ENCODE data around the gene LGALS3BP. TPM values are rescaled to one million over a fixed set of nuclear protein-coding genes. Genes with fewer than 3 reads are reported as not detected.
"Not testable (repeated sequence)": the region's sequence is repeated elsewhere in the genome, so short reads cannot be mapped to it uniquely, and the experiment has no call there.

The LGALS3BP gene
- total and polyA plus RNA-seq, 2 of the 8 experiments (the other 6 are each of a cell fraction or from before 2014, with no cell fraction given) = 56.1 to 61.6 TPM

- TF ChIP-seq EP300 (IDR thresholded peaks at IDR 0.05; ENCODE audit: borderline replicate concordance in 1 of 2, low read depth in 2 of 2, low read length in 2 of 2) (no peak), POLR2A (IDR thresholded peaks at IDR 0.05; ENCODE audit: control extremely low read depth in 1 of 2, low read depth in 2 of 2, low read length in 2 of 2) (no peak), CBX8 (IDR thresholded peaks at IDR 0.05; ENCODE audit: borderline replicate concordance, low read depth, low read length) (no peak)
Measured at GRCh38 chr17:79022507-79022991, 42.8 kb upstream of the LGALS3BP start (continued).

GRCh38 chr17:79021929-79022328, 42.2 kb upstream of the LGALS3BP start:
- POLR2A ChIA-PET (ENCODE audit: partially characterized antibody); H2BK120ac ChIP-seq (replicated peaks; ENCODE audit: low read depth, low read length); H2AK5ac ChIP-seq (ENCODE audit: low read depth, low read length); H3K79me1 ChIP-seq (ENCODE audit: low read depth, low read length); H3K4ac ChIP-seq (replicated peaks; ENCODE audit: insufficient read length, low read depth, low read length); H2BK5ac ChIP-seq (ENCODE audit: low read depth, low read length); H3K14ac ChIP-seq (ENCODE audit: insufficient read length); H3K79me2 ChIP-seq (ENCODE audit: control insufficient read depth in 1 of 2, insufficient read depth in 2 of 2, low read length in 2 of 2); H4K8ac ChIP-seq (ENCODE audit: extremely low read depth, insufficient read depth, low read length); H3K27ac ChIP-seq (ENCODE audit: low read depth, low read length); H4K91ac ChIP-seq (replicated peaks; ENCODE audit: insufficient read length, low read length); H2AFZ ChIP-seq (ENCODE audit: low read length); H4K5ac ChIP-seq (ENCODE audit: insufficient read length, low read depth, low read length); H3K56ac ChIP-seq (replicated peaks; ENCODE audit: insufficient read length, low read depth, low read length); DNase-seq (ENCODE audit: low read depth in 1 of 2, low spot score in 2 of 2); H2BK20ac ChIP-seq (ENCODE audit: low read length); H3K36me3 ChIP-seq (ENCODE audit: control insufficient read depth in 2 of 4, insufficient read depth in 4 of 4, low read length in 3 of 4); FAIRE-seq; H3K9me3 ChIP-seq (ENCODE audit: insufficient read depth in 2 of 2, low read depth in 1 of 2, low read length in 1 of 2); H3K9ac ChIP-seq (replicated peaks in 1 of 4; ENCODE audit: extremely low read depth in 1 of 4, low read depth in 3 of 4, low read length in 3 of 4); H3K4me3 ChIP-seq (ENCODE audit: extremely low read depth in 1 of 4, insufficient read depth in 2 of 4, low read depth in 3 of 4, low read length in 4 of 4); H3K23me2 ChIP-seq (ENCODE audit: low read depth, low read length); H3K4me2 ChIP-seq (ENCODE audit: insufficient read depth in 1 of 2, low read depth in 2 of 2, low read length in 2 of 2); H3K4me1 ChIP-seq (replicated peaks in 1 of 4; ENCODE audit: control insufficient read depth in 3 of 4, insufficient read depth in 4 of 4, low read length in 3 of 4); H2BK15ac ChIP-seq (ENCODE audit: low read length); H3K23ac ChIP-seq (ENCODE audit: insufficient read length); H2BK12ac ChIP-seq (ENCODE audit: low read depth, low read length); H3K18ac ChIP-seq (ENCODE audit: extremely low read depth, low read length); H4K20me1 ChIP-seq (replicated peaks in 1 of 2; ENCODE audit: control insufficient read depth in 1 of 2, insufficient read depth in 2 of 2, low read length in 2 of 2): not testable (repeated sequence)
- CTCF ChIA-PET (ENCODE audit: partially characterized antibody) = interaction anchor here (0.8 to 8.0 kb wide), 11 partner anchors 11 to 103 kb away, joined by 3 to 56 read pairs (median 4); partner anchors contain the start of genes CANT1 and LGALS3BP
- WGBS, 2 experiments (ENCODE audit: extremely low coverage in 1 of 2, insufficient coverage in 1 of 2, insufficient read length in 1 of 2, insufficient replicate concordance in 2 of 2, low coverage in 1 of 2, low lambda C conversion rate in 2 of 2, missing lambda C conversion rate in 1 of 2) = 72% methylated on average over 2 of the region's 2 CpGs; no CpG with 5 or more reads in 1 of the 2 experiments
- H3K27me3 ChIP-seq (replicated peaks in 1 of 4; ENCODE audit: control insufficient read depth in 3 of 4, extremely low read depth in 1 of 4, insufficient read depth in 3 of 4, low read length in 3 of 4) = peaks cover 18 to 70% (median 57%) of the 10 kb centered on the region in 4 experiments

Data from H1 (cell line).